DOHH2 (cell line): ENCODE results near the gene AIF1L.

Experiments
- EZH2phosphoT487 ChIP-seq: fragments of 200-600 bp; sonication (generic); IDR thresholded peaks from 2 replicates; pipeline ENCODE4 v1.6.1; 2017; ENCODE audit warnings: borderline replicate concordance, mild to moderate bottlenecking, antibody characterized with exemption, low read length, moderate library complexity, mixed read lengths
- TF ChIP-seq, protein P1 (sequence below): fragments of 200-600 bp; sonication (generic); IDR thresholded peaks from one replicate; pipeline ENCODE4 v1.5.1; 2014; ENCODE audit warnings: antibody characterized with exemption, mild to moderate bottlenecking, low read depth, low read length; ENCODE audit not compliant: poor library complexity, severe bottlenecking

DNA sequence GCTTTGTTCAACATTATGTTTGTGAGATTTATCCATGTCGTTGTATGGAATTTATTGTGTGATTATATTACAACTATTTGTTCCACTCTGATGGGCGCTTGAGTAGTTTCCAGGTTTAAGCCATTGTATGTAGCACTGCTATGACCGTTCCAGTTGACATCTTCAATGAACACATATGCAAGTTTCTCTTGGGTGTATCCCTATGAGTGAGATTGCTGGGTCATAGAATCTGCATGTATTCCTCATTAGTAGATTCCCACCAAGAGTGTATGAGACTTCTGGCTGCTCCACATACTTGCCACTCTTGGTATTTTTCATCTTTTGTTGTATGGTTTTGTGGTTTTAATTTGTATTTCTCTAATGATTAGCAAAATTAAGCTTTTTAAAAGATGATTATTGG lies 51.9 kb downstream of the AIF1L start:
- TF ChIP-seq, protein P1, sequence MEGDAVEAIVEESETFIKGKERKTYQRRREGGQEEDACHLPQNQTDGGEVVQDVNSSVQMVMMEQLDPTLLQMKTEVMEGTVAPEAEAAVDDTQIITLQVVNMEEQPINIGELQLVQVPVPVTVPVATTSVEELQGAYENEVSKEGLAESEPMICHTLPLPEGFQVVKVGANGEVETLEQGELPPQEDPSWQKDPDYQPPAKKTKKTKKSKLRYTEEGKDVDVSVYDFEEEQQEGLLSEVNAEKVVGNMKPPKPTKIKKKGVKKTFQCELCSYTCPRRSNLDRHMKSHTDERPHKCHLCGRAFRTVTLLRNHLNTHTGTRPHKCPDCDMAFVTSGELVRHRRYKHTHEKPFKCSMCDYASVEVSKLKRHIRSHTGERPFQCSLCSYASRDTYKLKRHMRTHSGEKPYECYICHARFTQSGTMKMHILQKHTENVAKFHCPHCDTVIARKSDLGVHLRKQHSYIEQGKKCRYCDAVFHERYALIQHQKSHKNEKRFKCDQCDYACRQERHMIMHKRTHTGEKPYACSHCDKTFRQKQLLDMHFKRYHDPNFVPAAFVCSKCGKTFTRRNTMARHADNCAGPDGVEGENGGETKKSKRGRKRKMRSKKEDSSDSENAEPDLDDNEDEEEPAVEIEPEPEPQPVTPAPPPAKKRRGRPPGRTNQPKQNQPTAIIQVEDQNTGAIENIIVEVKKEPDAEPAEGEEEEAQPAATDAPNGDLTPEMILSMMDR = no peak
- no peak for TF ChIP-seq EZH2phosphoT487
